ENCODE results near the gene LRRC32. TPM values are rescaled to one million over a fixed set of nuclear protein-coding genes. Genes with fewer than 3 reads are reported as not detected.

The LRRC32 gene
- total RNA-seq, 4 donors from 2014 or later: 15.6 to 42.5 (median 17.9) TPM

- Histone ChIP-seq H3K27ac (peak overlapping the region in 1 of 3 donors; percentile 5), H3K4me3 (replicated peaks in 1 of 3) (no peak overlapping the region), H3K36me3 (no peaks in the 10 kb centered on the region), H3K9me3 (no peaks in the 10 kb centered on the region), H3K27me3 (no peaks in the 10 kb centered on the region), H3K4me1 (peaks cover 0 to 12% of the 10 kb centered on the region in 2 donors)
- 80 to 86% methylated on average over 14 of the region's 14 CpGs for whole genome bisulfite sequencing, 2 donors
- TF ChIP-seq POLR2A (IDR thresholded peaks at IDR 0.05): no peak
- TF ChIP-seq, protein P1, sequence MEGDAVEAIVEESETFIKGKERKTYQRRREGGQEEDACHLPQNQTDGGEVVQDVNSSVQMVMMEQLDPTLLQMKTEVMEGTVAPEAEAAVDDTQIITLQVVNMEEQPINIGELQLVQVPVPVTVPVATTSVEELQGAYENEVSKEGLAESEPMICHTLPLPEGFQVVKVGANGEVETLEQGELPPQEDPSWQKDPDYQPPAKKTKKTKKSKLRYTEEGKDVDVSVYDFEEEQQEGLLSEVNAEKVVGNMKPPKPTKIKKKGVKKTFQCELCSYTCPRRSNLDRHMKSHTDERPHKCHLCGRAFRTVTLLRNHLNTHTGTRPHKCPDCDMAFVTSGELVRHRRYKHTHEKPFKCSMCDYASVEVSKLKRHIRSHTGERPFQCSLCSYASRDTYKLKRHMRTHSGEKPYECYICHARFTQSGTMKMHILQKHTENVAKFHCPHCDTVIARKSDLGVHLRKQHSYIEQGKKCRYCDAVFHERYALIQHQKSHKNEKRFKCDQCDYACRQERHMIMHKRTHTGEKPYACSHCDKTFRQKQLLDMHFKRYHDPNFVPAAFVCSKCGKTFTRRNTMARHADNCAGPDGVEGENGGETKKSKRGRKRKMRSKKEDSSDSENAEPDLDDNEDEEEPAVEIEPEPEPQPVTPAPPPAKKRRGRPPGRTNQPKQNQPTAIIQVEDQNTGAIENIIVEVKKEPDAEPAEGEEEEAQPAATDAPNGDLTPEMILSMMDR (IDR thresholded peaks at IDR 0.05): no peak
- no peak for DNase-seq
- intact Hi-C loops (cut with DNase I): no loop called here
Observed at GRCh38 chr11:76657187-76658170, 13.1 kb downstream of the LRRC32 start.

GRCh38 chr11:76656571-76657081 lies 13.9 kb downstream of the LRRC32 start:
- intact Hi-C loops (cut with DNase I): no loop called here
- no peak for DNase-seq
- H3K4me1 ChIP-seq: peaks cover 0 to 12% of the 10 kb centered on the region in 2 donors

GRCh38 chr11:76656050-76656531 lies 14.5 kb downstream of the LRRC32 start:
- no peak for TF ChIP-seq POLR2A (IDR thresholded peaks at IDR 0.05)
- TF ChIP-seq, protein P1 (IDR thresholded peaks at IDR 0.05): no peak
- WGBS, 2 donors: 70 to 73% methylated on average over 8 of the region's 8 CpGs
- Histone ChIP-seq H3K9me3 (no peaks in the 10 kb centered on the region), H3K4me1 (peaks cover 0 to 12% of the 10 kb centered on the region in 2 donors), H3K27me3 (no peaks in the 10 kb centered on the region), H3K4me3 (replicated peaks in 1 of 3) (no peak overlapping the region), H3K36me3 (no peaks in the 10 kb centered on the region), H3K27ac (no peak overlapping the region)
- intact Hi-C loops (cut with DNase I): no loop called here
- DNase-seq: no peak

More at GRCh38 chr11:76656571-76657081, 13.9 kb downstream of the LRRC32 start:
- H3K4me3 ChIP-seq (replicated peaks in 1 of 3): no peak overlapping the region
- no peaks in the 10 kb centered on the region for H3K9me3 ChIP-seq
- no peak overlapping the region for H3K27ac ChIP-seq
- no peaks in the 10 kb centered on the region for H3K27me3 ChIP-seq
- H3K36me3 ChIP-seq: no peaks in the 10 kb centered on the region
- TF ChIP-seq, protein P1 (IDR thresholded peaks at IDR 0.05): no peak
- no peak for TF ChIP-seq POLR2A (IDR thresholded peaks at IDR 0.05)
- WGBS, 2 donors: 54 to 60% methylated on average over 7 of the region's 7 CpGs

GRCh38 chr11:76655501-76656049 lies 15.0 kb downstream of the LRRC32 start:
- TF ChIP-seq POLR2A (IDR thresholded peaks at IDR 0.05): no peak
- TF ChIP-seq, protein P1 (IDR thresholded peaks at IDR 0.05): no peak
- H3K27ac ChIP-seq: peak overlapping the region in 2 of 3 donors; percentile 26 to 33
- no peak overlapping the region for H3K4me3 ChIP-seq (replicated peaks in 1 of 3)
- DNase-seq: no peak
- H3K9me3 ChIP-seq: no peaks in the 10 kb centered on the region
- intact Hi-C loops (cut with DNase I): no loop called here
- 83 to 96% methylated on average over 5 to 12 of the region's 15 CpGs for WGBS, 2 donors
- no peaks in the 10 kb centered on the region for H3K36me3 ChIP-seq
- no peaks in the 10 kb centered on the region for H3K27me3 ChIP-seq
- H3K4me1 ChIP-seq: peaks cover 0 to 12% of the 10 kb centered on the region in 2 donors

All from thyroid gland (tissue), 4 donors.